Naive thymus-derived CD4-positive, alpha-beta T cell (primary cell): ENCODE data around the gene KPNB1. TPM values are rescaled to one million over a fixed set of nuclear protein-coding genes. Genes with fewer than 3 reads are reported as not detected.

Source experiments
- ATAC-seq: fragments of 150-1000 bp; cut with Tn5 transposase; 2 replicates; pipeline ENCODE4 v1.10.0; 2021; ENCODE audit warnings: mild to moderate bottlenecking, moderate library complexity
- CTCF ChIA-PET: fragments of 350-600 bp; sonication (Branson Sonifier 250); formaldehyde crosslinking; loops from one replicate; lab custom pipeline; 2021; ENCODE audit warnings: antibody characterized with exemption; lab: Charles Lee
- POLR2A ChIA-PET: fragments of 350-600 bp; sonication (Branson Sonifier 250); formaldehyde crosslinking; loops from one replicate; lab custom pipeline; 2021; ENCODE audit warnings: antibody characterized with exemption, inconsistent platforms; lab: Charles Lee
- DNase-seq, 9 donors: peaks; one replicate each; pipeline versions ENCODE4 v3.0.0 to v3.0.0-alpha.2; 2020 to 2022; ENCODE audit warnings: mixed read lengths in 1 of 9
- H3K27ac ChIP-seq: one replicate; pipeline ENCODE4 v1.7.0; 2013; ENCODE audit warnings: mild to moderate bottlenecking, low read depth, low read length, moderate library complexity
- H3K27me3 ChIP-seq, 2 donors: one replicate each; pipeline ENCODE4 v1.7.0; 2013; ENCODE audit warnings: low read length in 2 of 2, mild to moderate bottlenecking in 2 of 2, moderate library complexity in 2 of 2; ENCODE audit not compliant: control insufficient read depth in 2 of 2, insufficient read depth in 2 of 2
- H3K36me3 ChIP-seq, 3 experiments: 1 replicate in 2 of 3; 2 replicates in 1 of 3; pipeline ENCODE4 v1.7.0; 2013; ENCODE audit warnings: low read length in 3 of 3, mild to moderate bottlenecking in 3 of 3, moderate library complexity in 1 of 3; ENCODE audit not compliant: insufficient read depth in 3 of 3, control insufficient read depth in 2 of 3
- H3K4me1 ChIP-seq, 2 donors: one replicate each; pipeline ENCODE4 v1.7.0; 2013; ENCODE audit warnings: low read length in 2 of 2, mild to moderate bottlenecking in 2 of 2, moderate library complexity in 1 of 2; ENCODE audit not compliant: control insufficient read depth in 2 of 2, insufficient read depth in 2 of 2
- H3K4me3 ChIP-seq: 2 replicates; pipeline ENCODE4 v1.7.0; 2013; ENCODE audit warnings: mild to moderate bottlenecking, low read length
- H3K9me3 ChIP-seq, 3 experiments: 1 replicate in 2 of 3; 2 replicates in 1 of 3; pipeline ENCODE4 v1.7.0; 2013; ENCODE audit warnings: low read length in 3 of 3; ENCODE audit not compliant: control insufficient read depth in 2 of 3
- H3K27ac Mint-ChIP-seq, 9 donors: one replicate each; pipeline ENCODE4 v1.8.0; 2020 to 2022; ENCODE audit warnings: mixed read lengths in 9 of 9, mild to moderate bottlenecking in 8 of 9, moderate library complexity in 5 of 9, inconsistent platforms in 2 of 9
- H3K27me3 Mint-ChIP-seq, 5 donors: one replicate each; pipeline ENCODE4 v1.8.0; 2021 to 2022; ENCODE audit warnings: mixed read lengths in 5 of 5, mild to moderate bottlenecking in 1 of 5
- H3K36me3 Mint-ChIP-seq, 5 donors: one replicate each; pipeline ENCODE4 v1.8.0; 2020 to 2022; ENCODE audit warnings: mixed read lengths in 5 of 5, mild to moderate bottlenecking in 3 of 5, inconsistent platforms in 1 of 5
- H3K4me1 Mint-ChIP-seq, 7 donors: one replicate each; pipeline ENCODE4 v1.8.0; 2020 to 2022; ENCODE audit warnings: mixed read lengths in 7 of 7, mild to moderate bottlenecking in 3 of 7, inconsistent platforms in 1 of 7
- H3K4me3 Mint-ChIP-seq, 10 donors: one replicate each; pipeline ENCODE4 v1.8.0; 2020 to 2022; ENCODE audit warnings: mild to moderate bottlenecking in 10 of 10, mixed read lengths in 10 of 10, moderate library complexity in 6 of 10, inconsistent platforms in 2 of 10
- H3K9me3 Mint-ChIP-seq, 11 donors: one replicate each; pipeline ENCODE4 v1.8.0; 2020 to 2022; ENCODE audit warnings: mixed read lengths in 11 of 11, mild to moderate bottlenecking in 4 of 11, inconsistent platforms in 1 of 11, moderate library complexity in 1 of 11
- intact Hi-C, 2 donors: fragments of 100-400 bp; cut with micrococcal nuclease; formaldehyde crosslinking; loops; one replicate each; pipeline ENCODE4 v1.15.1; 2023
- polyA plus RNA-seq, 2 donors: library from polyadenylated mRNA; unstranded; fragments of 300-500 nt; fragmentation: Illumina TruSeq; gene quantifications; one replicate each; pipeline ENCODE4 v1.2.3, GENCODE V29; 2021
- total RNA-seq, 6 experiments: library from RNA in 5 of 6; stranded (reverse) in 5 of 6; gene quantifications; 1 replicate in 5 of 6; 2 replicates in 1 of 6; pipeline ENCODE4 v1.2.3 and lab custom pipeline; 2021 to 2026

The KPNB1 gene
- total and polyA plus RNA-seq, 7 experiments from 2014 or later = 21.1 to 465 (median 205) TPM

DNA sequence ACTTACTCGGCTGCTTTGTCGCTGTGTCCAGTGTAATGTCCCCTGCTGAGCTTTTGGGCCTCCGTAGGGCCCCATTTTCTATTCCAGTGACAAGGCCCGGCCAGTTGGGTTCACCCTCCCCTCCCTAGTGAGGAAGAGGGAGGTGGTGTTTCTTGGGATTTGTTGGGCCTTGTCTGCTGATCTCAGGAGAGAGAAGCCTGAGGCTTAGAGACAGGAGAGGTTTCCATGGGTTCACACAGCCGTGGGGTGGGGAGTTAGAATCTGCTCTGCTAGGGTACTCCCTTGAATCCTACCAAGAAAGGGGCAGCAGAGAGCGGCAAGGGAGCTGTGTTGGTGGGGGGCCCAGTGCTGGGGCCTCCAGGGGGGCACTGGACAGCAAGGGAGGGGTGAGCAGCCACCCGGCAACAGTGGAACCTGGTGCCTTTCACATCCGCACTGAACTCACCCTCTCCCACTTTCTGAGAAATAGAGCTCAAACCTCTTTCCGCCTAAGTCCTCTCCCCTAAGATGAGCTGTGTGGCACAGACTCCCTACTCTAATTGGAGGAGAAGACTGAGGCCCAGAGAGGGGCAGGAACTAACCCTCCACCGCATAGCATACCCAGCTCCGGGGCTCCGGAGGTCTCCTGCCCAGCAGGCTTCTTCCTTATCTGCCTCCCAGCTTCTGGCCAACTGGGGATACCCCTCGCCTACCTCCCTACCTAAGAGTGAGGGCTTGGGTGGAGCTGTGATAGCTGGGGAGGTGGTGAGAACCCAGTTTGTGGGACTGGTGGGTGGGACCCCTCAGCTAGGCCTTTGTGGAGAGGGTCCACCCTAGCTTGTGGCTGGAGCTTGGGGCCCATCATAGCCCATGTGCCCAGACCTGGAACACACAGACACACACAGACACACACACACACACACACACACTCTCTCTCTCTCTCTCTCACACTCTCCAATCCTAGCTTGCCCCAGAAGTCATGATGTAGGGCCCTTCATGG, 51.0 kb downstream of the KPNB1 start:
- H3K27me3 ChIP-seq = no peaks in the 10 kb centered on the region
- peaks cover 35 to 61% of the 10 kb centered on the region in 2 donors for H3K4me1 ChIP-seq
- Mint-ChIP-seq H3K4me3 (peak overlapping the region in 2 of 10 donors; percentile 35 to 78), H3K27ac (peak overlapping the region in 3 of 9 donors; percentile 37 to 82 (median 78)), H3K9me3 (no peaks in the 10 kb centered on the region), H3K4me1 (peaks cover 31 to 66% (median 38%) of the 10 kb centered on the region in 7 donors), H3K36me3 (no peaks in the 10 kb centered on the region), H3K27me3 (no peaks in the 10 kb centered on the region)
- DNase-seq = no peak
- no peak overlapping the region for H3K4me3 ChIP-seq
- peak; percentile 15 for ATAC-seq
- ChIA-PET POLR2A (interaction anchor here (0.7 to 0.9 kb wide), 4 partner anchors 15 to 32 kb away, joined by 3 to 5 read pairs (median 4); partner anchors contain the start of gene TBX21), CTCF (interaction anchor here (1.0 to 4.0 kb wide), 5 partner anchors 13 to 41 kb away, joined by 3 to 21 read pairs (median 4); no protein-coding TSS in a partner anchor)
- no peaks in the 10 kb centered on the region for H3K36me3 ChIP-seq
- peak overlapping the region; percentile 10 for H3K27ac ChIP-seq
- no peaks in the 10 kb centered on the region for H3K9me3 ChIP-seq
- intact Hi-C loops = no loop called here

DNA sequence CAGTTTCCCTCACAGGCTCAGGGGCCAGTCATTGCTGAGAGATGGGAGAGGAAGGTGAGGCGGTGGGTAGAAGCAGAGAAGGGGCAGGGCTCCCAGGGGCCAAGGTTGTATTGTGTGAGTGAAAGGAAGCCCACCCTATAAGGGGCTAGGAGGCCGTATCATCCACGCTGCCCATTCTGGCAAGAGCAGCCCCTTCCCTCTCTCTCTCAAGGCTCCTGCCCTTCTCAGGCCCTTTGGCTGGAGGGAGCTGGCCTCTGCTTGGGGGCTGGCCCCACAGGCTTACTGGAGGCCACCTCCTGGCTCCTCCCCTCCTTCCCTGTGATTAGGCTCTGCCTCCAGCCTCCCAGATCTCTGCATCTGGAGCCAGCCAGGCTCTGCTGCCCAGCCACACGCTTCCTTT, 51.9 kb downstream of the KPNB1 start:
- H3K4me3 Mint-ChIP-seq = peak overlapping the region in 2 of 10 donors; percentile 78 to 82
- H3K27ac Mint-ChIP-seq = peak overlapping the region in 3 of 9 donors; percentile 10 to 82 (median 28)
- CTCF ChIA-PET = interaction anchor here (1.0 to 1.5 kb wide), 3 partner anchors 17 to 40 kb away, joined by 3 to 9 read pairs (median 3); no protein-coding TSS in a partner anchor
- no peaks in the 10 kb centered on the region for H3K9me3 ChIP-seq
- POLR2A ChIA-PET = interaction anchor here (0.9 kb wide), 2 partner anchors 26 to 31 kb away, joined by 4 to 5 read pairs; partner anchors contain the start of gene TBX21
- H3K4me3 ChIP-seq = no peak overlapping the region
- intact Hi-C loops = no loop called here
- no peaks in the 10 kb centered on the region for H3K36me3 ChIP-seq
- H3K4me1 Mint-ChIP-seq = peaks cover 40 to 74% (median 47%) of the 10 kb centered on the region in 7 donors
- no peaks in the 10 kb centered on the region for H3K27me3 ChIP-seq
- H3K27me3 Mint-ChIP-seq = no peaks in the 10 kb centered on the region
- H3K9me3 Mint-ChIP-seq = peaks cover 0 to under 1% (median 0%) of the 10 kb centered on the region in 11 donors
- no peak for DNase-seq
- H3K4me1 ChIP-seq = peaks cover 44 to 70% of the 10 kb centered on the region in 2 donors
- H3K27ac ChIP-seq = no peak overlapping the region
- H3K36me3 Mint-ChIP-seq = no peaks in the 10 kb centered on the region
- no peak for ATAC-seq

DNA sequence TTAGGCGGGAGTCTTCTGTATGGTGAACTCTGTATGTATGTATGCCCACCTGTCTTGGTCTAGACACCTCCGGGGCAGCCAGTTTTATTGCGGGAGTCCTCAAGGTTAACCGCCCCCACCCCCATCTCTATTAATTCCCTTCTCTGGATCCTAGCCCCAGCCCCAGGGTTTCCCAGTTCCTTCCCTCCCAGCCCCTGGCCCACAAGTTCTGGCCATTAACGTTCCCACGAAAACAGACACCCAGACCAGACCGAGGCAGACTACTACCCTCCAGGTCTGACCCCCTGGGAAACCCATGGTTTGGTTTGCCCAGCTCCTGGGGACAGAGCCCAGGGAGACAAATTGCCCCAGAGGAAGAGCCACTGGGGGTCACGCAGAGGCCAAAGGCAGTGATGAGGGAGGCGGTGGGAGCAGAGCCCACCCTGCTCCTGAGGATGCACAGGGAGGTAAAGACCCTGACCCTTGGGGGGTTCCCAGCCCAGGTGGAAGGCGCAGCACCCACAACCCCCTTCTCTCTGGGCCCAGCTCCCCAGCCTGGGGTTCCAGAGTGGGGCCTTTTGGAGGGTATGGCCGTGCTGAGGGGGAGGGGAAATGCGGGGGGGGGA, 52.8 kb downstream of the KPNB1 start:
- no peak for DNase-seq
- Mint-ChIP-seq H3K36me3 (no peaks in the 10 kb centered on the region), H3K27me3 (no peaks in the 10 kb centered on the region)

DNA sequence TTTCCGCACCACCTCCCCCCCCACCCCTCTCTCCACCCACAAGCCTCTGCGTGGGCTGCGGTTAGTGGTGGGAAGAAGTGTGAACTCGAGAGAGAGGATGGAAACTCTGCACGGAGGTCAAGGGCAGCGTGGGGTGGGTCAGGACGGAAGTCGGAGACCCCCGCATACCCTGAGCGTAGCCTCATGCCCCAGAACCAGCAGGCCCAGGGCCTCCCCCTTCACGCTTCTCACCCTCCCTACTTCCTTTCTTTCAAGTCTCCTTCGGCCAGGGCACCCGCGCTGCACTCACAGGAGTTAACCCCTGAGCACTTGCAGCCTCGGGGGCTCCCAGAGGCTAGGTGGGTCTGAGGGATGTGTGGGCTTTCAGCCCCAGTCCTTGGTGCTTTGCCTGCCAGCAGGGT, 53.5 kb downstream of the KPNB1 start:
- DNase-seq = peak in 5 of 9 donors; percentile 29 to 63 (median 37)
- no peak overlapping the region for H3K27ac ChIP-seq

More for the DNA sequence above, 52.8 kb downstream of the KPNB1 start:
- Mint-ChIP-seq H3K27ac (peak overlapping the region in 3 of 9 donors; percentile 36 to 55 (median 45)), H3K4me1 (peaks cover 48 to 78% (median 56%) of the 10 kb centered on the region in 7 donors), H3K4me3 (peak overlapping the region in 8 of 10 donors; percentile 29 to 82 (median 56)), H3K9me3 (peaks cover 0 to 2% (median 0%) of the 10 kb centered on the region in 11 donors)
- peak overlapping the region; percentile 32 for H3K4me3 ChIP-seq
- peaks cover 52 to 78% of the 10 kb centered on the region in 2 donors for H3K4me1 ChIP-seq
- H3K36me3 ChIP-seq = no peaks in the 10 kb centered on the region
- ATAC-seq = no peak
- intact Hi-C loops = no loop called here
- POLR2A ChIA-PET = no interaction called here
- CTCF ChIA-PET = no interaction called here
- H3K27me3 ChIP-seq = no peaks in the 10 kb centered on the region
- no peak overlapping the region for H3K27ac ChIP-seq
- no peaks in the 10 kb centered on the region for H3K9me3 ChIP-seq

DNA sequence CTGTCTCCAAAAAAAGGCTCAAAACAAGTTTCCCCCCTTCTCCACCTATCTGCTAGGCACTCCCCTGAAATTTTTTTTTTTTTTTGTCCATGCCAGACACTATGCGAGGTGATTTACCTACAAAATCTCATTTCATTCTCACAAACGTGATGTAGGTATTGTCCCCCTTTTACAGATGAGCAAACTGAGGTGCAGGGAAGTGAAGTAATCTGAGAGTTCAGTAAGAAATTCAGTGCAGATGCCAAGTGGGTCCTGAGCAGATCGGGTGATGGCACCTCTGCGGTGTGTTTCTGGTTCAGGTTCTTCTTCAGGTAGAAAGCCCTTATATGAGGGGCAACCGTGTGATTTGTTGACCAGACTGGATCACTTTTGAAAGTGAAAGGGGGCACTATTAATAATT, 54.0 kb downstream of the KPNB1 start:
- no peak for DNase-seq
- H3K4me3 Mint-ChIP-seq = peak overlapping the region; percentile 62 to 82 (median 71)
- peaks cover 55 to 81% of the 10 kb centered on the region in 2 donors for H3K4me1 ChIP-seq
- no peaks in the 10 kb centered on the region for H3K36me3 Mint-ChIP-seq
- no peaks in the 10 kb centered on the region for H3K9me3 ChIP-seq
- peak overlapping the region; percentile 32 for H3K4me3 ChIP-seq
- H3K27me3 ChIP-seq = no peaks in the 10 kb centered on the region
- intact Hi-C loops = loop anchor here in 1 of 2 donors (1.0 kb wide), 1 partner anchor 18 kb away; no protein-coding TSS in a partner anchor
- H3K9me3 Mint-ChIP-seq = peaks cover 0 to 2% (median 0%) of the 10 kb centered on the region in 11 donors
- CTCF ChIA-PET = interaction anchor here (1.2 kb wide), 1 partner anchor 29 kb away, joined by 4 read pairs; the partner anchor contains the start of gene TBX21
- no peaks in the 10 kb centered on the region for H3K36me3 ChIP-seq
- H3K4me1 Mint-ChIP-seq = peaks cover 48 to 82% (median 59%) of the 10 kb centered on the region in 7 donors
- no peak for ATAC-seq
- H3K27me3 Mint-ChIP-seq = no peaks in the 10 kb centered on the region
- H3K27ac Mint-ChIP-seq = peak overlapping the region in 7 of 9 donors; percentile 4 to 85 (median 48)
- POLR2A ChIA-PET = interaction anchor here (0.6 kb wide), 1 partner anchor 1241 kb away, joined by 7 read pairs; the partner anchor contains the start of gene SNF8
- no peak overlapping the region for H3K27ac ChIP-seq

More for the DNA sequence above, 53.5 kb downstream of the KPNB1 start:
- intact Hi-C loops = loop anchor here in 1 of 2 donors (1.0 kb wide), 1 partner anchor 18 kb away; no protein-coding TSS in a partner anchor
- Mint-ChIP-seq H3K27ac (peak overlapping the region in 5 of 9 donors; percentile 9 to 85 (median 48)), H3K9me3 (peaks cover 0 to 2% (median 0%) of the 10 kb centered on the region in 11 donors), H3K27me3 (no peaks in the 10 kb centered on the region), H3K4me1 (peaks cover 51 to 83% (median 59%) of the 10 kb centered on the region in 7 donors), H3K4me3 (peak overlapping the region; percentile 62 to 82 (median 71)), H3K36me3 (no peaks in the 10 kb centered on the region)
- ChIA-PET POLR2A (interaction anchor here (0.6 kb wide), 1 partner anchor 1242 kb away, joined by 7 read pairs; the partner anchor contains the start of gene SNF8), CTCF (interaction anchor here (1.2 kb wide), 1 partner anchor 30 kb away, joined by 4 read pairs; the partner anchor contains the start of gene TBX21)
- H3K36me3 ChIP-seq = no peaks in the 10 kb centered on the region
- H3K27me3 ChIP-seq = no peaks in the 10 kb centered on the region
- peak; percentile 22 for ATAC-seq
- H3K9me3 ChIP-seq = no peaks in the 10 kb centered on the region
- peak overlapping the region; percentile 32 for H3K4me3 ChIP-seq
- H3K4me1 ChIP-seq = peaks cover 55 to 81% of the 10 kb centered on the region in 2 donors
